CD4-positive, alpha-beta T cell (primary cell): ENCODE results near the gene FBXL19. TPM values are rescaled to one million over a fixed set of nuclear protein-coding genes. Genes with fewer than 3 reads are reported as not detected.

ENCODE experiments used
- ATAC-seq: fragments of 200-7000 bp; cut with Tn5 transposase; one replicate; pipeline ENCODE4 v1.10.0; 2022; ENCODE audit warnings: mild to moderate bottlenecking; ENCODE audit not compliant: poor library complexity
- CTCF ChIA-PET: fragments of 350-600 bp; sonication (Branson Sonifier 250); formaldehyde crosslinking; loops from one replicate; lab custom pipeline; 2021; ENCODE audit warnings: antibody characterized with exemption, inconsistent platforms; lab: Charles Lee
- POLR2A ChIA-PET: fragments of 350-600 bp; sonication (Branson Sonifier 250); formaldehyde crosslinking; loops from one replicate; lab custom pipeline; 2021; ENCODE audit warnings: antibody characterized with exemption, inconsistent platforms; lab: Charles Lee
- DNase-seq, 14 experiments: peaks; one replicate each; pipeline ENCODE4 v3.0.0-alpha.2; 2013 to 2020; ENCODE audit warnings: mixed read lengths in 2 of 14
- H3K27ac ChIP-seq, 2 donors: one replicate each; pipeline versions ENCODE4 v1.5.1 to v1.7.0; 2013; ENCODE audit warnings: low read length in 2 of 2, low read depth in 1 of 2, mild to moderate bottlenecking in 1 of 2
- H3K27me3 ChIP-seq, 2 experiments: 1 replicate in 1 of 2; 2 replicates in 1 of 2; pipeline versions ENCODE4 v1.6.1 to v1.7.0; 2013; ENCODE audit warnings: low read length in 2 of 2, control low read depth in 1 of 2, mild to moderate bottlenecking in 1 of 2, moderate library complexity in 1 of 2; ENCODE audit not compliant: insufficient read depth in 2 of 2, control insufficient read depth in 1 of 2
- H3K36me3 ChIP-seq: one replicate; pipeline ENCODE4 v1.6.1; 2013; ENCODE audit warnings: low read length, control low read depth; ENCODE audit not compliant: insufficient read depth
- H3K4me1 ChIP-seq: one replicate; pipeline ENCODE4 v1.6.1; 2013; ENCODE audit warnings: low read length, control low read depth; ENCODE audit not compliant: insufficient read depth
- H3K4me3 ChIP-seq: one replicate; pipeline ENCODE4 v1.5.1; 2013; ENCODE audit warnings: mild to moderate bottlenecking, low read length, moderate library complexity
- H3K9me3 ChIP-seq, 2 experiments: 1 replicate in 1 of 2; 2 replicates in 1 of 2; pipeline versions ENCODE4 v1.6.1 to v1.7.0; 2013; ENCODE audit warnings: low read length in 2 of 2, mild to moderate bottlenecking in 2 of 2, control low read depth in 1 of 2, moderate library complexity in 1 of 2; ENCODE audit not compliant: control insufficient read depth in 1 of 2, insufficient read depth in 1 of 2
- H3K27ac Mint-ChIP-seq: one replicate; pipeline ENCODE4 v1.8.0; 2020; ENCODE audit warnings: mixed read lengths
- H3K27me3 Mint-ChIP-seq: one replicate; pipeline ENCODE4 v1.8.0; 2021; ENCODE audit warnings: mixed read lengths
- H3K36me3 Mint-ChIP-seq: one replicate; pipeline ENCODE4 v1.8.0; 2021; ENCODE audit warnings: low read depth, mixed read lengths
- H3K4me1 Mint-ChIP-seq: one replicate; pipeline ENCODE4 v1.8.0; 2021; ENCODE audit warnings: low read depth, mixed read lengths
- H3K4me3 Mint-ChIP-seq: one replicate; pipeline ENCODE4 v1.8.0; 2020; ENCODE audit warnings: mild to moderate bottlenecking, mixed read lengths
- H3K9me3 Mint-ChIP-seq: one replicate; pipeline ENCODE4 v1.8.0; 2020; ENCODE audit warnings: mixed read lengths
- CTCF ChIP-seq: fragments of 200-600 bp; IDR thresholded peaks from one replicate; pipeline ENCODE4 v1.8.0; 2022; ENCODE audit warnings: antibody characterized with exemption, mild to moderate bottlenecking
- intact Hi-C, 2 experiments: fragments of 100-400 bp; cut with DNase I in 1 of 2; cut with micrococcal nuclease in 1 of 2; formaldehyde crosslinking; loops; one replicate each; pipeline versions ENCODE4 v1.15.1 to v1.9.0; 2023 to 2025; cut with DNase I, micrococcal nuclease
- total RNA-seq, 174 experiments: library from RNA in 2 of 174; stranded (reverse) in 2 of 174; gene quantifications; one replicate each; pipeline ENCODE4 v1.2.3 and lab custom pipeline; 2021 to 2026

Gene FBXL19
- total RNA-seq, 2 experiments from 2014 or later = 7.5 to 8.9 TPM

GRCh38 chr16:30972872-30973271 lies 49.5 kb downstream of the FBXL19 start:
- Mint-ChIP-seq H3K9me3 (no peaks in the 10 kb centered on the region), H3K36me3 (peaks cover 79% of the 10 kb centered on the region), H3K4me1 (no peaks in the 10 kb centered on the region), H3K4me3 (no peak overlapping the region), H3K27me3 (no peaks in the 10 kb centered on the region), H3K27ac (no peak overlapping the region)
- no peak for DNase-seq
- no peak for ATAC-seq
- Histone ChIP-seq H3K4me1 (no peaks in the 10 kb centered on the region), H3K36me3 (peaks cover 77% of the 10 kb centered on the region), H3K27me3 (no peaks in the 10 kb centered on the region), H3K9me3 (no peaks in the 10 kb centered on the region), H3K27ac (no peak overlapping the region), H3K4me3 (no peak overlapping the region)
- intact Hi-C loops = no loop called here
- ChIA-PET CTCF (interaction anchor here (1.1 kb wide), 1 partner anchor 12 kb away, joined by 4 read pairs; the partner anchor contains the start of gene HSD3B7), POLR2A (no interaction called here)
- TF ChIP-seq CTCF = no peak

GRCh38 chr16:30974348-30974747 lies 51.0 kb downstream of the FBXL19 start:
- DNase-seq = no peak
- no peaks in the 10 kb centered on the region for H3K27me3 ChIP-seq
- H3K4me3 ChIP-seq = no peak overlapping the region
- no peaks in the 10 kb centered on the region for H3K27me3 Mint-ChIP-seq
- ChIA-PET CTCF (no interaction called here), POLR2A (no interaction called here)
- no peak for ATAC-seq
- H3K9me3 Mint-ChIP-seq = no peaks in the 10 kb centered on the region
- no peaks in the 10 kb centered on the region for H3K4me1 Mint-ChIP-seq
- H3K27ac Mint-ChIP-seq = no peak overlapping the region
- H3K27ac ChIP-seq = no peak overlapping the region
- H3K36me3 Mint-ChIP-seq = peaks cover 78% of the 10 kb centered on the region
- no peak for TF ChIP-seq CTCF
- H3K9me3 ChIP-seq = no peaks in the 10 kb centered on the region
- intact Hi-C loops = no loop called here
- H3K4me1 ChIP-seq = no peaks in the 10 kb centered on the region
- H3K4me3 Mint-ChIP-seq = no peak overlapping the region
- peaks cover 75% of the 10 kb centered on the region for H3K36me3 ChIP-seq

- ChIA-PET CTCF (no interaction called here), POLR2A (no interaction called here)
- Histone ChIP-seq H3K27me3 (no peaks in the 10 kb centered on the region), H3K36me3 (peaks cover 75% of the 10 kb centered on the region), H3K4me1 (no peaks in the 10 kb centered on the region), H3K4me3 (no peak overlapping the region), H3K9me3 (no peaks in the 10 kb centered on the region), H3K27ac (no peak overlapping the region)
- Mint-ChIP-seq H3K27me3 (no peaks in the 10 kb centered on the region), H3K36me3 (peaks cover 70% of the 10 kb centered on the region), H3K27ac (no peak overlapping the region), H3K4me1 (no peaks in the 10 kb centered on the region), H3K4me3 (no peak overlapping the region), H3K9me3 (no peaks in the 10 kb centered on the region)
- ATAC-seq (no peak), DNase-seq (no peak)
- intact Hi-C loops = no loop called here
- no peak for TF ChIP-seq CTCF
Observed at GRCh38 chr16:30976486-30976885, 53.1 kb downstream of the FBXL19 start.
